ENCODE results near the gene SSC5D.

- TF ChIP-seq EP300 (IDR thresholded peaks at IDR 0.05; ENCODE audit: borderline replicate concordance) (no peak), YY1 (IDR thresholded peaks at IDR 0.05; ENCODE audit: low read depth) (no peak), MAX (IDR thresholded peaks at IDR 0.05) (no peak), NFIC (IDR thresholded peaks at IDR 0.05) (no peak), CEBPB (IDR thresholded peaks at IDR 0.05) (no peak), EGR1 (IDR thresholded peaks at IDR 0.05) (no peak), CREB1 (IDR thresholded peaks at IDR 0.05; ENCODE audit: low read depth) (no peak), FOXM1 (IDR thresholded peaks at IDR 0.05; ENCODE audit: borderline replicate concordance, low read depth) (no peak), USF1 (IDR thresholded peaks at IDR 0.05) (no peak), RAD21 (IDR thresholded peaks at IDR 0.05; ENCODE audit: low read depth) (no peak), ZBTB7A (IDR thresholded peaks at IDR 0.05; ENCODE audit: low read depth) (no peak), TAF1 (IDR thresholded peaks at IDR 0.05; ENCODE audit: low read depth) (no peak), TEAD4 (IDR thresholded peaks at IDR 0.05) (no peak)
- TF ChIP-seq, protein P1, sequence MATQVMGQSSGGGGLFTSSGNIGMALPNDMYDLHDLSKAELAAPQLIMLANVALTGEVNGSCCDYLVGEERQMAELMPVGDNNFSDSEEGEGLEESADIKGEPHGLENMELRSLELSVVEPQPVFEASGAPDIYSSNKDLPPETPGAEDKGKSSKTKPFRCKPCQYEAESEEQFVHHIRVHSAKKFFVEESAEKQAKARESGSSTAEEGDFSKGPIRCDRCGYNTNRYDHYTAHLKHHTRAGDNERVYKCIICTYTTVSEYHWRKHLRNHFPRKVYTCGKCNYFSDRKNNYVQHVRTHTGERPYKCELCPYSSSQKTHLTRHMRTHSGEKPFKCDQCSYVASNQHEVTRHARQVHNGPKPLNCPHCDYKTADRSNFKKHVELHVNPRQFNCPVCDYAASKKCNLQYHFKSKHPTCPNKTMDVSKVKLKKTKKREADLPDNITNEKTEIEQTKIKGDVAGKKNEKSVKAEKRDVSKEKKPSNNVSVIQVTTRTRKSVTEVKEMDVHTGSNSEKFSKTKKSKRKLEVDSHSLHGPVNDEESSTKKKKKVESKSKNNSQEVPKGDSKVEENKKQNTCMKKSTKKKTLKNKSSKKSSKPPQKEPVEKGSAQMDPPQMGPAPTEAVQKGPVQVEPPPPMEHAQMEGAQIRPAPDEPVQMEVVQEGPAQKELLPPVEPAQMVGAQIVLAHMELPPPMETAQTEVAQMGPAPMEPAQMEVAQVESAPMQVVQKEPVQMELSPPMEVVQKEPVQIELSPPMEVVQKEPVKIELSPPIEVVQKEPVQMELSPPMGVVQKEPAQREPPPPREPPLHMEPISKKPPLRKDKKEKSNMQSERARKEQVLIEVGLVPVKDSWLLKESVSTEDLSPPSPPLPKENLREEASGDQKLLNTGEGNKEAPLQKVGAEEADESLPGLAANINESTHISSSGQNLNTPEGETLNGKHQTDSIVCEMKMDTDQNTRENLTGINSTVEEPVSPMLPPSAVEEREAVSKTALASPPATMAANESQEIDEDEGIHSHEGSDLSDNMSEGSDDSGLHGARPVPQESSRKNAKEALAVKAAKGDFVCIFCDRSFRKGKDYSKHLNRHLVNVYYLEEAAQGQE (IDR thresholded peaks at IDR 0.05; ENCODE audit: low read depth), result no peak
Measured at GRCh38 chr19:55451163-55451964, 36.9 kb upstream of the SSC5D start.

Data from Ishikawa (cell line).